Measurements from ENCODE around the gene ADAMTS3. TPM values are rescaled to one million over a fixed set of nuclear protein-coding genes. Genes with fewer than 3 reads are reported as not detected.

The ADAMTS3 gene
- total RNA-seq, 2 donors from 2014 or later = not detected

GRCh38 chr4:72305620-72306019, 263.4 kb downstream of the ADAMTS3 start:
- Mint-ChIP-seq H3K9me3 (no peaks in the 10 kb centered on the region), H3K27ac (no peak overlapping the region), H3K36me3 (ENCODE audit: insufficient read depth in 2 of 2) (no peaks in the 10 kb centered on the region), H3K4me1 (ENCODE audit: low read depth) (no peaks in the 10 kb centered on the region), H3K4me3 (no peak overlapping the region), H3K27me3 (ENCODE audit: low read depth) (no peaks in the 10 kb centered on the region)
- ATAC-seq (replicated peaks in 1 of 2) = no peak
- no peak for DNase-seq

- Mint-ChIP-seq H3K27me3 (ENCODE audit: low read depth) (no peaks in the 10 kb centered on the region), H3K36me3 (ENCODE audit: insufficient read depth in 2 of 2) (no peaks in the 10 kb centered on the region), H3K4me3 (no peak overlapping the region), H3K4me1 (ENCODE audit: low read depth) (no peaks in the 10 kb centered on the region), H3K27ac (no peak overlapping the region), H3K9me3 (no peaks in the 10 kb centered on the region)
- ATAC-seq (replicated peaks in 1 of 2) = no peak
- no peak for DNase-seq
Measured at GRCh38 chr4:72305080-72305479, 263.9 kb downstream of the ADAMTS3 start.

GRCh38 chr4:72302981-72303704, 265.9 kb downstream of the ADAMTS3 start:
- H3K9me3 Mint-ChIP-seq = no peaks in the 10 kb centered on the region
- H3K27me3 Mint-ChIP-seq (ENCODE audit: low read depth) = no peaks in the 10 kb centered on the region
- H3K27ac Mint-ChIP-seq = no peak overlapping the region
- H3K4me3 Mint-ChIP-seq = no peak overlapping the region
- peak; percentile 63 to 72 for ATAC-seq (replicated peaks in 1 of 2)
- no peaks in the 10 kb centered on the region for H3K4me1 Mint-ChIP-seq (ENCODE audit: low read depth)
- no peaks in the 10 kb centered on the region for H3K36me3 Mint-ChIP-seq (ENCODE audit: insufficient read depth in 2 of 2)
- peak; percentile 29 to 32 for DNase-seq

GRCh38 chr4:72301759-72302158, 267.3 kb downstream of the ADAMTS3 start:
- Mint-ChIP-seq H3K27ac (no peak overlapping the region), H3K4me1 (ENCODE audit: low read depth) (no peaks in the 10 kb centered on the region), H3K4me3 (no peak overlapping the region), H3K36me3 (ENCODE audit: insufficient read depth in 2 of 2) (no peaks in the 10 kb centered on the region), H3K9me3 (no peaks in the 10 kb centered on the region), H3K27me3 (ENCODE audit: low read depth) (no peaks in the 10 kb centered on the region)
- ATAC-seq (replicated peaks in 1 of 2) (no peak), DNase-seq (no peak)

GRCh38 chr4:72300126-72300525, 268.9 kb downstream of the ADAMTS3 start:
- no peaks in the 10 kb centered on the region for H3K4me1 Mint-ChIP-seq (ENCODE audit: low read depth)
- H3K27ac Mint-ChIP-seq = no peak overlapping the region
- peaks cover under 1% of the 10 kb centered on the region for H3K27me3 Mint-ChIP-seq (ENCODE audit: low read depth)
- no peak overlapping the region for H3K4me3 Mint-ChIP-seq
- H3K36me3 Mint-ChIP-seq (ENCODE audit: insufficient read depth in 2 of 2) = no peaks in the 10 kb centered on the region
- no peaks in the 10 kb centered on the region for H3K9me3 Mint-ChIP-seq
- no peak for ATAC-seq (replicated peaks in 1 of 2)
- no peak for DNase-seq

- H3K27me3 Mint-ChIP-seq (ENCODE audit: low read depth) = peaks cover 26% of the 10 kb centered on the region
- no peaks in the 10 kb centered on the region for H3K9me3 Mint-ChIP-seq
- no peaks in the 10 kb centered on the region for H3K4me1 Mint-ChIP-seq (ENCODE audit: low read depth)
- ATAC-seq (replicated peaks in 1 of 2) (peak; percentile 44 to 60), DNase-seq (no peak)
- no peak overlapping the region for H3K4me3 Mint-ChIP-seq
- H3K27ac Mint-ChIP-seq = no peak overlapping the region
- H3K36me3 Mint-ChIP-seq (ENCODE audit: insufficient read depth in 2 of 2) = no peaks in the 10 kb centered on the region
Measured at GRCh38 chr4:72295966-72296557, 273.0 kb downstream of the ADAMTS3 start.

GRCh38 chr4:72290737-72291136, 278.3 kb downstream of the ADAMTS3 start:
- ATAC-seq (replicated peaks in 1 of 2) (no peak), DNase-seq (no peak)
- Mint-ChIP-seq H3K4me1 (ENCODE audit: low read depth) (no peaks in the 10 kb centered on the region), H3K36me3 (ENCODE audit: insufficient read depth in 2 of 2) (no peaks in the 10 kb centered on the region), H3K27ac (no peak overlapping the region), H3K27me3 (ENCODE audit: low read depth) (peaks cover 36% of the 10 kb centered on the region), H3K4me3 (no peak overlapping the region), H3K9me3 (no peaks in the 10 kb centered on the region)

- Mint-ChIP-seq H3K36me3 (ENCODE audit: insufficient read depth in 2 of 2) (no peaks in the 10 kb centered on the region), H3K9me3 (no peaks in the 10 kb centered on the region), H3K4me3 (no peak overlapping the region), H3K27ac (no peak overlapping the region), H3K4me1 (ENCODE audit: low read depth) (no peaks in the 10 kb centered on the region), H3K27me3 (ENCODE audit: low read depth) (peaks cover 9% of the 10 kb centered on the region)
- DNase-seq = no peak
- no peak for ATAC-seq (replicated peaks in 1 of 2)
Measured at GRCh38 chr4:72286910-72287309, 282.1 kb downstream of the ADAMTS3 start.

- no peaks in the 10 kb centered on the region for H3K4me1 Mint-ChIP-seq (ENCODE audit: low read depth)
- DNase-seq (no peak), ATAC-seq (replicated peaks in 1 of 2) (no peak)
- no peaks in the 10 kb centered on the region for H3K9me3 Mint-ChIP-seq
- peaks cover 9% of the 10 kb centered on the region for H3K27me3 Mint-ChIP-seq (ENCODE audit: low read depth)
- no peaks in the 10 kb centered on the region for H3K36me3 Mint-ChIP-seq (ENCODE audit: insufficient read depth in 2 of 2)
- H3K4me3 Mint-ChIP-seq = no peak overlapping the region
- H3K27ac Mint-ChIP-seq = no peak overlapping the region
Measured at GRCh38 chr4:72286185-72286584, 282.8 kb downstream of the ADAMTS3 start.

- Mint-ChIP-seq H3K27me3 (ENCODE audit: low read depth) (peaks cover 3% of the 10 kb centered on the region), H3K4me3 (no peak overlapping the region), H3K27ac (no peak overlapping the region), H3K4me1 (ENCODE audit: low read depth) (no peaks in the 10 kb centered on the region), H3K36me3 (ENCODE audit: insufficient read depth in 2 of 2) (no peaks in the 10 kb centered on the region), H3K9me3 (no peaks in the 10 kb centered on the region)
- DNase-seq = no peak
- no peak for ATAC-seq (replicated peaks in 1 of 2)
Measured at GRCh38 chr4:72283357-72283756, 285.7 kb downstream of the ADAMTS3 start.

- Mint-ChIP-seq H3K36me3 (ENCODE audit: insufficient read depth in 2 of 2) (no peaks in the 10 kb centered on the region), H3K27me3 (ENCODE audit: low read depth) (peaks cover 5% of the 10 kb centered on the region), H3K9me3 (no peaks in the 10 kb centered on the region), H3K27ac (no peak overlapping the region), H3K4me3 (no peak overlapping the region), H3K4me1 (ENCODE audit: low read depth) (no peaks in the 10 kb centered on the region)
- ATAC-seq (replicated peaks in 1 of 2) (no peak), DNase-seq (no peak)
Measured at GRCh38 chr4:72280252-72280651, 288.8 kb downstream of the ADAMTS3 start.

- DNase-seq (no peak), ATAC-seq (replicated peaks in 1 of 2) (no peak)
- Mint-ChIP-seq H3K36me3 (ENCODE audit: insufficient read depth in 2 of 2) (no peaks in the 10 kb centered on the region), H3K4me1 (ENCODE audit: low read depth) (no peaks in the 10 kb centered on the region), H3K27me3 (ENCODE audit: low read depth) (peaks cover 5% of the 10 kb centered on the region), H3K27ac (no peak overlapping the region), H3K4me3 (no peak overlapping the region), H3K9me3 (peaks cover 4 to 8% of the 10 kb centered on the region in 2 donors)
Measured at GRCh38 chr4:72275381-72275780, 293.6 kb downstream of the ADAMTS3 start.

- no peaks in the 10 kb centered on the region for H3K36me3 Mint-ChIP-seq (ENCODE audit: insufficient read depth in 2 of 2)
- no peak for DNase-seq
- no peak overlapping the region for H3K27ac Mint-ChIP-seq
- H3K27me3 Mint-ChIP-seq (ENCODE audit: low read depth) = peaks cover 5% of the 10 kb centered on the region
- no peak overlapping the region for H3K4me3 Mint-ChIP-seq
- no peaks in the 10 kb centered on the region for H3K4me1 Mint-ChIP-seq (ENCODE audit: low read depth)
- peaks cover 7 to 10% of the 10 kb centered on the region in 2 donors for H3K9me3 Mint-ChIP-seq
- ATAC-seq (replicated peaks in 1 of 2) = no peak
Measured at GRCh38 chr4:72274251-72274650, 294.8 kb downstream of the ADAMTS3 start.

GRCh38 chr4:72255269-72255668, 313.8 kb downstream of the ADAMTS3 start:
- no peak for ATAC-seq (replicated peaks in 1 of 2)
- Mint-ChIP-seq H3K4me1 (ENCODE audit: low read depth) (no peaks in the 10 kb centered on the region), H3K4me3 (no peak overlapping the region), H3K27me3 (ENCODE audit: low read depth) (no peaks in the 10 kb centered on the region), H3K27ac (no peak overlapping the region), H3K36me3 (ENCODE audit: insufficient read depth in 2 of 2) (no peaks in the 10 kb centered on the region), H3K9me3 (peaks cover 0 to 2% of the 10 kb centered on the region in 2 donors)
- no peak for DNase-seq

Measured in activated T-cell treated with anti-CD3 and anti-CD28 coated beads, Interleukin-2, amount 50 U/mL, for 72 hours (primary cell).